ENCODE data around the gene EREG. TPM values are rescaled to one million over a fixed set of nuclear protein-coding genes. Genes with fewer than 3 reads are reported as not detected.

Gene EREG
- total RNA-seq, 1 donor from 2014 or later = 1.3 TPM

DNA sequence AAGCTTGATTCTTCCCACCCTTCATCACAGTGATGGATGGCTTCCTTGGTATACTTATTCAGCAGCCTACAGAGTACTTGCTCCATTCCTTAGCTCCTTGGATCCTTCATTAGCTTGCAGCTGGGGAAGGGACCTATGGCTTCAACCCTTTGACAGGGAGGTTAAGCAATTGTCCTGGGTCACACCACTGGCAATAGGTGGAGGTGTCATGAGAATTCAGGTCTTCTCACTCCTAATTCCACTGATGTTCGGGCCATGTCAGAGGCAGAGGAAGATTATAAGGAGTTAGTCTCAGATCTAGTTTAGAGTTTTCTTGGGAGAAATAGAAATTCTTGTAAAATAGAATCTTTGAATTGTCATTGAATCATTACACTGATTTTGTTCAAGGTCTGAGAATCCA is 24.5 kb downstream of the EREG start:
- Mint-ChIP-seq H3K27me3 (ENCODE audit: unreplicated experiment) (peaks cover 8% of the 10 kb centered on the region), H3K9me3 (ENCODE audit: unreplicated experiment) (peaks cover 4% of the 10 kb centered on the region), H3K4me3 (ENCODE audit: unreplicated experiment) (no peak overlapping the region), H3K4me1 (ENCODE audit: unreplicated experiment) (no peaks in the 10 kb centered on the region), H3K36me3 (ENCODE audit: unreplicated experiment) (no peaks in the 10 kb centered on the region), H3K27ac (ENCODE audit: unreplicated experiment) (no peak overlapping the region)
- TF ChIP-seq CTCF (IDR thresholded peaks at IDR 0.05) = no peak
- DNase-seq (ENCODE audit: extremely low spot score, unreplicated experiment) = no peak

- TF ChIP-seq CTCF (IDR thresholded peaks at IDR 0.05) = no peak
- Mint-ChIP-seq H3K27ac (ENCODE audit: unreplicated experiment) (no peak overlapping the region), H3K9me3 (ENCODE audit: unreplicated experiment) (peaks cover 4% of the 10 kb centered on the region), H3K4me1 (ENCODE audit: unreplicated experiment) (no peaks in the 10 kb centered on the region), H3K36me3 (ENCODE audit: unreplicated experiment) (no peaks in the 10 kb centered on the region), H3K27me3 (ENCODE audit: unreplicated experiment) (peaks cover 8% of the 10 kb centered on the region), H3K4me3 (ENCODE audit: unreplicated experiment) (no peak overlapping the region)
- no peak for DNase-seq (ENCODE audit: extremely low spot score, unreplicated experiment)
These were observed 25.7 kb downstream of the EREG start for GRCh38 chr4:74390677-74391076.

DNA sequence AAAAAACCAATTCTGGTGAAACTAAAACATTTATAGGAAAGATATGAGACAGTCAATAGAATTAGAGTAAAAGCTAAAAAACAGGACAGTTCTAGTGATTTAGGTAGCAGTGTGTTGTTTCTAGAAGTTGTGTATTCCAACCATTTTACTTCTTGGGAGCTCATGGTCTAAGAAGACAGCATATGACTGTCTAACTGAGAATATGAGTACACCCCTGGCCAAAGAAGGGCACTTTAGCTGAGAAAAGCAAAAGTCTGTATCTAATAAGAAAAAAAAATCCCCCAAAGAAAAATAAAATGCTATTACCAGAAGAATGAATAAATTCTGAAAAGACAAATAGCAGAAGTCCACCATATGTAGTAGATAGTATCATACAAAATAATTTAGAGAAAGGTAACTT is 26.4 kb downstream of the EREG start:
- TF ChIP-seq CTCF (IDR thresholded peaks at IDR 0.05) = no peak
- Mint-ChIP-seq H3K9me3 (ENCODE audit: unreplicated experiment) (peaks cover 4% of the 10 kb centered on the region), H3K4me3 (ENCODE audit: unreplicated experiment) (no peak overlapping the region), H3K27me3 (ENCODE audit: unreplicated experiment) (peaks cover 8% of the 10 kb centered on the region), H3K36me3 (ENCODE audit: unreplicated experiment) (no peaks in the 10 kb centered on the region), H3K27ac (ENCODE audit: unreplicated experiment) (no peak overlapping the region), H3K4me1 (ENCODE audit: unreplicated experiment) (no peaks in the 10 kb centered on the region)
- DNase-seq (ENCODE audit: extremely low spot score, unreplicated experiment) = no peak

DNA sequence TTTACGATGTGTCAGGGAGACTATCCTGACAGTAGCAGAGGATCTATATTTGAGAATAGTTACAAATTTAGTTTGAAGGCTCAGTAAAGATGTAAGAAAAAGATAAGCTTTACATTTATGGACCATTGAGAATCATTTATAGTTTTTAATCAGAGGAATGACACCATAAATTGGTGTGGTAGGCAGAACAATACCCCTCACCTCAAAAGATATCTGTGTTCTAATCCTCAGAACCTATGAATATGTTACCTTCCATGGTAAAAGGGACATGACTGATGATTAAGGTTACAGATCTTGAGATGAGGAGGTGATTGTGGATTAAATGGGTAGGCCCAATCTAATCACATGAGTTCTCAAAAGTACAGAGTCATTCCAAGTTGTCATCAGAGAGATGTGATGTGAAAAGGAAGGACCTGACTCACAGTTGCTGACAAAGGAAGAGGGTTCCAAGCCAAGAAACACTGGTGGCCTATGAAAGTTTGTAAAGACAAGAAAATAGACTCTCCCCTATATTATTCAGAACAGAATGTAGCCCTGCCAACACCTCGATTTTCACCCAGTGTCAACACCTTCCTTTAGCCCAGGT is 27.0 kb downstream of the EREG start:
- Mint-ChIP-seq H3K4me1 (ENCODE audit: unreplicated experiment) (no peaks in the 10 kb centered on the region), H3K27ac (ENCODE audit: unreplicated experiment) (no peak overlapping the region), H3K9me3 (ENCODE audit: unreplicated experiment) (peaks cover 4% of the 10 kb centered on the region), H3K36me3 (ENCODE audit: unreplicated experiment) (no peaks in the 10 kb centered on the region), H3K27me3 (ENCODE audit: unreplicated experiment) (peaks cover 8% of the 10 kb centered on the region), H3K4me3 (ENCODE audit: unreplicated experiment) (no peak overlapping the region)
- no peak for DNase-seq (ENCODE audit: extremely low spot score, unreplicated experiment)
- no peak for TF ChIP-seq CTCF (IDR thresholded peaks at IDR 0.05)

- Mint-ChIP-seq H3K4me1 (ENCODE audit: unreplicated experiment) (peaks cover 10% of the 10 kb centered on the region), H3K27ac (ENCODE audit: unreplicated experiment) (no peak overlapping the region)
- no peak for TF ChIP-seq CTCF (IDR thresholded peaks at IDR 0.05)
These were observed 29.7 kb downstream of the EREG start for GRCh38 chr4:74394476-74395136.

More at GRCh38 chr4:74394476-74395136, 29.7 kb downstream of the EREG start:
- peaks cover 5% of the 10 kb centered on the region for H3K27me3 Mint-ChIP-seq (ENCODE audit: unreplicated experiment)
- H3K36me3 Mint-ChIP-seq (ENCODE audit: unreplicated experiment) = no peaks in the 10 kb centered on the region
- peaks cover 4% of the 10 kb centered on the region for H3K9me3 Mint-ChIP-seq (ENCODE audit: unreplicated experiment)
- no peak overlapping the region for H3K4me3 Mint-ChIP-seq (ENCODE audit: unreplicated experiment)
- DNase-seq (ENCODE audit: extremely low spot score, unreplicated experiment) = no peak

Measured in osteocyte (in vitro differentiated cells).